Pancreas (tissue), 10 donors: ENCODE measurements around the gene UGT8. TPM values are rescaled to one million over a fixed set of nuclear protein-coding genes. Genes with fewer than 3 reads are reported as not detected.

Experiments
- ATAC-seq, 4 donors: fragments of 200-7000 bp; cut with Tn5 transposase; one replicate each; pipeline versions ENCODE4 v1.8.0 to v1.9.1; 2020; ENCODE audit warnings: mild to moderate bottlenecking in 4 of 4, moderate library complexity in 4 of 4
- DNase-seq, 6 donors: peaks; one replicate each; pipeline ENCODE4 v3.0.0-alpha.2; 2020
- FAIRE-seq: peaks from 2 replicates; lab custom pipeline; 2012; peaks lifted over from hg19 to GRCh38; lab: Jason Lieb, UNC
- H3K27ac ChIP-seq, 4 donors: fragments of 200-600 bp; sonication (generic); 1 replicate in 3 of 4; 2 replicates in 1 of 4; pipeline versions ENCODE4 v1.5.0 to v1.8.0; 2020
- H3K27me3 ChIP-seq, 4 donors: fragments of 200-600 bp; one replicate each; pipeline ENCODE4 v1.8.0; 2021
- H3K36me3 ChIP-seq, 3 donors: fragments of 200-600 bp; sonication (generic) in 1 of 3; one replicate each; pipeline versions ENCODE4 v1.5.0 to v1.8.0; 2020 to 2021
- H3K4me1 ChIP-seq, 3 donors: fragments of 200-600 bp; one replicate each; pipeline ENCODE4 v1.8.0; 2021
- H3K4me3 ChIP-seq, 4 donors: fragments of 200-600 bp; sonication (generic) in 2 of 4; one replicate each; pipeline versions ENCODE4 v1.5.0 to v1.8.0; 2020 to 2021
- H3K9me3 ChIP-seq, 4 donors: fragments of 200-600 bp; one replicate each; pipeline ENCODE4 v1.8.0; 2021
- WGBS, 2 donors: extraction: QIAGEN DNeasy Blood & Tissue Kit; methylation state at CpG; one replicate each; pipeline ENCODE4 v1.1.7; 2013; 5-methylcytosine and 5-hydroxymethylcytosine counted together
- intact Hi-C, 3 donors: fragments of 100-400 bp; cut with DNase I; formaldehyde crosslinking; loops; one replicate each; pipeline versions ENCODE4 v1.11.1 to v1.14.2; 2022
- polyA plus RNA-seq, 2 donors: library from polyadenylated mRNA; stranded (reverse); fragments of 200-250 nt; gene quantifications; one replicate each; pipeline ENCODE4 v1.2.3, GENCODE V29; 2013
- total RNA-seq, 6 donors: library from RNA; stranded (reverse); fragmentation: NEBNext Ultra II Directional in 4 of 6; extraction: Animal tissue kit (Norgen Biotek cat#: 25700) in 4 of 6; gene quantifications; one replicate each; pipeline versions ENCODE4 v1.2.1 to v1.2.4, GENCODE V29; 2021 to 2023
- TF ChIP-seq, protein P1 (sequence below), 4 donors: fragments of 200-600 bp; sonication (generic) in 3 of 4; IDR thresholded peaks; one replicate each; pipeline versions ENCODE4 v1.5.0 to v1.8.0; 2021; ENCODE audit warnings: antibody characterized with exemption in 4 of 4
- donor health status: healthy with polysubstance abuse.
- donor health status: DM: no; HTN: no; CAD: no; lungs with moderate emphysema.
- donor health status: DM: no; HTN: no; CAD: no.
- donor health status: control.
- donor health status: control.
- donor health status: Bipolar disorder and iron deficiency.
- donor health status: DM: yes; HTN: yes; CAD: no.
- donor health status: DM: no; HTN: no; CAD: no.
- donor health status: DM: no; HTN: no; CAD: no.
- donor health status: DM: yes; HTN: yes; CAD: no.

The UGT8 gene
- total and polyA plus RNA-seq, 8 donors, result 1.5 to 9.6 (median 5.7) TPM

DNA sequence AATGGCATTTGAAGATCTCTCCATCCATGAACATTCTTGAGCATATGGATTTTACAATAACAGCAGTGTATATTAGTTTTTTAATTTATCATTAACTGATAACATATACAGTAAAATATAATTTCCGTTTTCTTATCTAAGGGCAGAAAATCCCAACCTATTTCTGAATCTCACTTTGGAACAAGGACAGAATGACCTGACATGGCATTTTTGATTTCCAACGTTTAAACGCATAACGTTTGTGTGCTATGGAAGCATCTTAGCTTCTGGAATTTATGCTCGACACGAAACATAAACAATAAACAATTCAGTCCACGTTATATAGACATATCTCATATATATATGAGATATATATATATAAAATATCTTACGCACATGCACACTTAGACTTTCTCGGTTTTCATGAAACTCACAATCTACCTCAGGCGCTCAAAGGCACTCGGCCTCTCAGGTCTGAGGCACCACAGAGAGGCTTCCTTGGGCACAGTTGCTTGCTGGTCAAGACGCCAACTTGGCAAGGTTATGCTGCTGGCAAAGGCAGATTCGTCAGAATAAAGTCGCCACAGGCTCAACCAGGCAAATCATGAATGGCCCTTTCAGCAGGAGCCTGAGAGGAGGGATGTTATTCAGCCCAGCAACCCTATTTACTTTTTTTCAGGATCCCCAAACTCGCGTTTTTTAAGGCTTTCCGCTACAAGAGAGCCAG lies 1.0 kb upstream of the UGT8 start:
- 31 to 32% methylated on average over 17 of the region's 17 CpGs for WGBS, 2 donors
- H3K27ac ChIP-seq, result peak overlapping the region in 3 of 4 donors; percentile 57 to 83 (median 81)

DNA sequence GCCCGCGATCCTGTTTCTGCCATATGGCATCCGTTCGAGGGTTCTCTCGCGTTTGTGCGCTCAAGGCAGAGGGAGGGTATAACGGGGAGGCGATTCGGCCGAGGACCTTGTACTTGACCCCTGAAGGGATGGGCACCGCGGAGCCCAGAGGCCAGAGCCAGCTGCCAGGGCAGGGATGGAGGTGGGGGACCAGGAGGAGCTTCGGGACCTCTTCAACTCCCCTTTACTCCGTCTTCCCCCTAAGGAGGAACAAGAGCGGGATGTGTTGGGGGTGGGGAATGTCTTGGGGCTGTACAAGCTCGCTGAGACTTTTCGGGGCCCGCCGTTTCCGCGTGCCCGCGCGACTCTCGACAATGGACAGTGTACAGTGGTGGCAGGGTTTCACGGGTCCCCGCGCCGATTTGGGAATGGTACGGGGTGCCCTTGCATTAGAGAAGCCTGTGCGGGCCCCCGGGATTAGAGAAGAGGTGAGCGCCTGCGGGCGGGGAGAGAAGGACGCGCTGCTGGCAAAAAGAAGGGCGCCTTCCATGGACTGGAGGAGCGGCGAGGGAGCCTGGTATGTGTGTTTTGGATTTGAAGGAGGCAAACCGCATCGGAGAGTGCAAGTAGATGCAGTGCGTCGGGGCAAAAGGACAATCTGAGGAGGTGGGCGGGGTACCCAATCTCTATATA lies 760 bp downstream of the UGT8 start:
- FAIRE-seq (no peak), ATAC-seq (peak; percentile 46 to 72 (median 61)), DNase-seq (peak; percentile 31 to 77 (median 52))
- intact Hi-C loops, result no loop called here
- TF ChIP-seq, protein P1, sequence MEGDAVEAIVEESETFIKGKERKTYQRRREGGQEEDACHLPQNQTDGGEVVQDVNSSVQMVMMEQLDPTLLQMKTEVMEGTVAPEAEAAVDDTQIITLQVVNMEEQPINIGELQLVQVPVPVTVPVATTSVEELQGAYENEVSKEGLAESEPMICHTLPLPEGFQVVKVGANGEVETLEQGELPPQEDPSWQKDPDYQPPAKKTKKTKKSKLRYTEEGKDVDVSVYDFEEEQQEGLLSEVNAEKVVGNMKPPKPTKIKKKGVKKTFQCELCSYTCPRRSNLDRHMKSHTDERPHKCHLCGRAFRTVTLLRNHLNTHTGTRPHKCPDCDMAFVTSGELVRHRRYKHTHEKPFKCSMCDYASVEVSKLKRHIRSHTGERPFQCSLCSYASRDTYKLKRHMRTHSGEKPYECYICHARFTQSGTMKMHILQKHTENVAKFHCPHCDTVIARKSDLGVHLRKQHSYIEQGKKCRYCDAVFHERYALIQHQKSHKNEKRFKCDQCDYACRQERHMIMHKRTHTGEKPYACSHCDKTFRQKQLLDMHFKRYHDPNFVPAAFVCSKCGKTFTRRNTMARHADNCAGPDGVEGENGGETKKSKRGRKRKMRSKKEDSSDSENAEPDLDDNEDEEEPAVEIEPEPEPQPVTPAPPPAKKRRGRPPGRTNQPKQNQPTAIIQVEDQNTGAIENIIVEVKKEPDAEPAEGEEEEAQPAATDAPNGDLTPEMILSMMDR (IDR thresholded peaks at IDR 0.05), result no peak
- Histone ChIP-seq H3K4me1 (peaks cover 0 to 17% (median 15%) of the 10 kb centered on the region in 3 donors), H3K27ac (peak overlapping the region; percentile 34 to 83 (median 69)), H3K9me3 (no peaks in the 10 kb centered on the region), H3K4me3 (peak overlapping the region; percentile 43 to 63 (median 60)), H3K27me3 (no peaks in the 10 kb centered on the region), H3K36me3 (no peaks in the 10 kb centered on the region)
- 1 to 2% methylated on average over 46 of the region's 46 CpGs for WGBS, 2 donors

More for the DNA sequence above, 1.0 kb upstream of the UGT8 start:
- H3K27me3 ChIP-seq, result no peaks in the 10 kb centered on the region
- peak in 5 of 6 donors; percentile 41 to 63 (median 51) for DNase-seq
- peaks cover 0 to 12% (median 7%) of the 10 kb centered on the region in 3 donors for H3K4me1 ChIP-seq
- H3K4me3 ChIP-seq, result peak overlapping the region; percentile 43 to 63 (median 60)
- FAIRE-seq, result no peak
- TF ChIP-seq, protein P1 (IDR thresholded peaks at IDR 0.05), result no peak
- peak; percentile 17 to 50 (median 29) for ATAC-seq
- intact Hi-C loops, result no loop called here
- H3K36me3 ChIP-seq, result no peaks in the 10 kb centered on the region
- no peaks in the 10 kb centered on the region for H3K9me3 ChIP-seq

DNA sequence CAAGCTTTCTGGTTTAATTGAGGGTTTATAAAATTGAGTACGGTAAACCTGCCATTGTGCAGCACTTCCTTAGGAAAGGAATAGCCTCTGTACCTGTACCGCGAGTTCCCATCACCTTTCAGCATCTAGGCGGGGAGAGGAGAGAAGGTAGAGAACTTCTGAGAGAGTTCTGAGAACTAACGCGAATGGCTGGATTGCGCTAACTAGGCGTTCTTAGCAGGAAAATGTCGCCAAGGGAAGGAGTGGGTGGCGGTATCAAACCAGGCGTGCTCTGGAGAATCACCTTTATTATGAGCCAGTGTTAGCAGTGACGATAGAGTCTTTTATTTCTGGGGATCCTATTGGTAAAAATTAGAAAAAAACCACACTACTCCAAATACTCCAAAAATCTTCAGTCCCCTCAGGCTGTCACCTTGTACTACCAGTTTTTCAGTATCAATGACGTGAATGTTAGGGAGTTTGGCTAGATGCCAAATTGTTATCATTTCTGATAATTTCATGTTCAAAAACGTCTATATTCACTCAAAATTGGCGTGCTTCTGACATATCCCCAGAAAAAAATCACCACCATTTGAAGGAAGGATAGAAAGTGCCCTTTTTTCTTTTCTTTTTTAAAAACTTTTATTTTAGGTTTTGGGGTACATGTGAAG lies 1.4 kb downstream of the UGT8 start:
- peak in 1 of 6 donors; percentile 12 for DNase-seq
- Histone ChIP-seq H3K4me1 (peaks cover 0 to 17% (median 16%) of the 10 kb centered on the region in 3 donors), H3K27me3 (no peaks in the 10 kb centered on the region), H3K27ac (peak overlapping the region in 3 of 4 donors; percentile 57 to 83 (median 81)), H3K9me3 (no peaks in the 10 kb centered on the region), H3K4me3 (peak overlapping the region; percentile 43 to 63 (median 60)), H3K36me3 (no peaks in the 10 kb centered on the region)
- 6 to 8% methylated on average over 15 of the region's 15 CpGs for WGBS, 2 donors
- FAIRE-seq, result no peak
- TF ChIP-seq, protein P1 (IDR thresholded peaks at IDR 0.05), result no peak
- peak in 3 of 4 donors; percentile 5 to 19 (median 6) for ATAC-seq
- intact Hi-C loops, result no loop called here

DNA sequence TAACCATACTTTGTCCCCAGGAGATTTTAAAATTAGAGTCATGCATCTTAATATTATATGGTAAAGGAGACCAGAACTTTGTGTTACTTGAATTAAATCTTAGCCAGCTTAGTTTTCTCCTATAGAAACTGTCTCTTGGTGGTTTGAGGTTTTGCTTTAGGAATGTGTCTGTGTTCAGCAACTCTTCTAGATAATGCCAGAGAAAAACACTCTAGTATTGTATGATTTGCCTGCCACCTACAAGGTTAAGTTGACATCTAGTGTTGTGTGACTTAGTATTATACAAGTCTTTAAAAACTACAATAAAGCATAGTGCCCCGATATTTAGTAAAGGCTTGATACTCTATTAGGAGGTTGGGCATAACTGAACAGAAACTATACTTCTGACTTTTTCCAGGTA lies 2.1 kb downstream of the UGT8 start:
- intact Hi-C loops, result no loop called here
- Histone ChIP-seq H3K9me3 (no peaks in the 10 kb centered on the region), H3K4me3 (peak overlapping the region in 1 of 4 donors; percentile 62), H3K4me1 (peaks cover 0 to 18% (median 16%) of the 10 kb centered on the region in 3 donors), H3K36me3 (no peaks in the 10 kb centered on the region), H3K27ac (no peak overlapping the region), H3K27me3 (no peaks in the 10 kb centered on the region)
- no peak for DNase-seq
- WGBS, 2 donors, result 62 to 71% methylated on average over 1 of the region's 1 CpG
- ATAC-seq, result no peak
- TF ChIP-seq, protein P1 (IDR thresholded peaks at IDR 0.05), result no peak
- no peak for FAIRE-seq
